T-helper 2 cell treated with Interferon-gamma antibody and Interleukin-4, amounts not matched to agents 5 μg/mL and 100 μg/mL, for 36 hours (primary cell): ENCODE results near the gene LAGE3.

Source experiments
- DNase-seq: peaks from one replicate; pipeline ENCODE4 v3.0.0; 2021; ENCODE audit warnings: low spot score
- H3K27ac Mint-ChIP-seq: one replicate; pipeline ENCODE4 v1.8.0; 2021; ENCODE audit warnings: mild to moderate bottlenecking, mixed read lengths
- H3K27me3 Mint-ChIP-seq: one replicate; pipeline ENCODE4 v1.8.0; 2021; ENCODE audit warnings: low read depth, mixed read lengths
- H3K36me3 Mint-ChIP-seq: one replicate; pipeline ENCODE4 v1.8.0; 2021; ENCODE audit warnings: low read depth, mixed read lengths
- H3K4me1 Mint-ChIP-seq: one replicate; pipeline ENCODE4 v1.8.0; 2021; ENCODE audit warnings: low read depth, mixed read lengths
- H3K4me3 Mint-ChIP-seq: one replicate; pipeline ENCODE4 v1.8.0; 2022; ENCODE audit warnings: mild to moderate bottlenecking, moderate library complexity, mixed read lengths
- H3K9me3 Mint-ChIP-seq: one replicate; pipeline ENCODE4 v1.8.0; 2021; ENCODE audit warnings: mixed read lengths

Gene LAGE3, protein sequence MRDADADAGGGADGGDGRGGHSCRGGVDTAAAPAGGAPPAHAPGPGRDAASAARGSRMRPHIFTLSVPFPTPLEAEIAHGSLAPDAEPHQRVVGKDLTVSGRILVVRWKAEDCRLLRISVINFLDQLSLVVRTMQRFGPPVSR

DNA sequence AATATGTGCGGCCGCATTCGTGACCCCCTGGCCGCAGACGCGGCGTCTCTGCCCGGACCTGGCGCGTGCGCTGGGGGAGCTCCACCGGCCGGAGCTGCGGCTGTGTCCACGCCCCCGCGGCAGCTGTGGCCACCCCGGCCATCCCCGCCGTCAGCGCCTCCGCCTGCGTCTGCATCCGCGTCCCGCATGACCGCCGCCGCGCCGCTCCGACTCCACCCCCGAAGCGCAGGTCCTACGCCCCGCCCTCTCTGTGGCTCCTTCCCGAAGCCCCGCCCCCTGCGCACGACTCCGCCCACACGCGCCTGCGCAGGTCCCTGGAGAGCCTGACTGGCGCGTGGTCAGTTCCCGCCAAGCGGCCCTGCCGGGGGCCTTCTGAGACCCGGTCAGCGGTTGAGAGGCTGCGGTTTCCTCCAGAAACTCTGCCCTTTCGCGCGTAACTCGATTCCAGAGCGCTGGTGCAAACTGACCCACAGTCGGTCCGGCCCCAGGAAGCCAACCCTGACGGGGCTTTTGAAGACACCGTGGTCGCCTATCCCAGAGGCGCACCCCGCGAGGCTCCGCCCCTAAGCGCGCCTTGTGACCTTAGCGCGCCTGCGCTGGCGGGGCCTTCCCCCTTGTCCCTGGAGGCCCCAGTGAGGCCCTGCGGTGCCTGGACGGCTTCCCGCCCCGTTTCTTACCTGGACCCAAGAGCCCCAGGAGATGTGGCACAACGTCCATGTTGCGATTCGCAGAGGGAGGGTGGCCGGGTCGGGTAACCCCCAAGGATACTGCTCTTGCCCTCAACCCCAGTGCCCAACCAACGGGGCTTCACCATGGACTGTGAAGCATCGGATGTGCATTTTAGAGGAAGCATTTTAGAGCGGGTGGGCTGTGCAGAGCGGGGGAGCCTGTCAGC is at the start of gene LAGE3:
LAGE3 (minus strand) TSS at position 554 of the 895 bp plus-strand sequence; CDS start at position 188, 366 bp downstream.
- Mint-ChIP-seq H3K36me3 (peaks cover 6% of the 10 kb centered on the region), H3K27me3 (no peaks in the 10 kb centered on the region), H3K27ac (peak within 1 kb of the TSS; percentile 83), H3K4me1 (peaks cover 18% of the 10 kb centered on the region), H3K9me3 (no peaks in the 10 kb centered on the region), H3K4me3 (peak within 1 kb of the TSS; percentile 92)
- DNase-seq = peak; percentile 93

DNA sequence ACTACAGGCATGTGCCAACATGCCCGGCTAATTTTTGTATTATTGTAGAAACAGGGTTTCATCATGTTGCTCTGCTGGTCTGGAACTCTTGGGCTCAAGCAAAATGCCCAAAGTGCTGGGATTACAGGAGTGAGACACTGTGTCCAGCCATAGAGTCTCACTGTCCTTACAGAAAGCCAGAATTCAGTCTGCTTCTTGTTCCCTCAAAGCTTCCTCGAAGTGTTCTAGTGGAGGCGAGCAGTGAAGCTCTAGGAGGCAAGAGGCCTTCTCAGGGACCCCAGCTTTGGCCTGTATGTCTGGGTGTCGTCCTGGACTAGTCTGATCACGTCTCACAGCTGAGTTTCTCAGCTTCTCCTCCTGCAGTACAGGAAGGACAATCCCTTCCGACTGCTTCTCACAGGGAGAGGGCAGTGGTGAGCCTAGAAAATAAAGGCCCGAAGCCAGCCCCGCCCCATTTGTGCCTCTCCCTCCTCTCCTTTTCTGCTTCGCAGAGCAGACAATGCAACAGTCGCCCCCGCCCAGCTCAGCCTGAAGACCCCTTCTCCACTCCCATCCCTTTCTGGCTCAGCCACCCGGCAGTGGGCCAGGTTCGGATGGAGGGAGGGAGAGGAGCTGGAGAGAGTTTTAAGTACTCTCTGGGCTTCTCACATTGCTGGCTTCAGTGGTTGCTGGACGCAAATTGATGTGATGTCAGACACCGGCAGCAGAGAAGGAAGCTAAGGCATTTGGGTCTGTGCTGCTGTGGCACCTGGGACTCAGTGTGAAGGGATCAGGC is 48.0 kb upstream of the LAGE3 start:
- Mint-ChIP-seq H3K36me3 (no peaks in the 10 kb centered on the region), H3K27ac (peak overlapping the region; percentile 67), H3K27me3 (no peaks in the 10 kb centered on the region), H3K4me1 (peaks cover 14% of the 10 kb centered on the region), H3K4me3 (peak overlapping the region; percentile 42), H3K9me3 (no peaks in the 10 kb centered on the region)
- DNase-seq = peak; percentile 54

DNA sequence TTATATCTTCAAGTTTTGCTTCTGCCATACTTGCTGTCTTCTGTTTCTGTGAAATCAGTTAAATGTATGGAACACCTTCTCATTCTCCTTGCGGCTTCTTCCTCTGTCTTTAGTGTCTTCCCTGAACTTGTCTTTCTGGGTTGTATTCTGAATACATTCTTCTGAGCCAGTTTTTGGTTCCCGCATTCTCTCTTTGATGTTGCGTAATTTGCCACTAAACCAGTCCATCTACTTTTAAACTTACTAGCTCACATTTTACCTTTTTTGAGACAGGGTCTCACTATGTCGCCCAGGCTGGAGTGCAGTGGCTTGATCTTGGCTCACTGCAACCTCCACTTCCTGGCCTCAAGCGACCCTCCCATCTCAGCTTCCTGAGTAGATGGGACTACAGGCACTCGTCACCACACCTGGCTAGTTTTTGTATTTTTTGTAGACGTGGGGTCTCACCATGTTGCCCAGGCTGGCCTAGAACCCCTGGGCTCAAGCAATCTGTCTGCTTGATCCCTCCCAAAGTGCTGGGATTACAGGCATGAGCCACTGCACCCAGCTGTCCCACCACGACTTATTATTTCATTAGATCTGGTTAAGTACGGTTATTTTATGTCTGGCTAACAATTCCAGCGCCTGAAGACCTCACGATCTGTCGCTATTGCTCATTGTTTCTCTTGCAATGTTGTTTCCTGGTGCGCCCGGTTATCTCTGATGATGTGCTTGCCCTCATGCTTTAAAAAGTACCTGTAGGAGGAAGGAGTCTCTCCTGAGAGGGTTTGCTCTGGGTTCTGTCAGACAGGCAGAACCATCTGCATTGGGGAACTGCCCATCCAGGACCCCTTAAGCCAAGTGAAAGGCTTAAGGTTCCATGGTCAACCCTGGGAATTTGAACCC is 46.8 kb upstream of the LAGE3 start:
- H3K27ac Mint-ChIP-seq = peak overlapping the region; percentile 20
- peaks cover 14% of the 10 kb centered on the region for H3K4me1 Mint-ChIP-seq
- H3K9me3 Mint-ChIP-seq = no peaks in the 10 kb centered on the region
- no peaks in the 10 kb centered on the region for H3K27me3 Mint-ChIP-seq
- DNase-seq = no peak
- H3K4me3 Mint-ChIP-seq = peak overlapping the region; percentile 21
- H3K36me3 Mint-ChIP-seq = no peaks in the 10 kb centered on the region

DNA sequence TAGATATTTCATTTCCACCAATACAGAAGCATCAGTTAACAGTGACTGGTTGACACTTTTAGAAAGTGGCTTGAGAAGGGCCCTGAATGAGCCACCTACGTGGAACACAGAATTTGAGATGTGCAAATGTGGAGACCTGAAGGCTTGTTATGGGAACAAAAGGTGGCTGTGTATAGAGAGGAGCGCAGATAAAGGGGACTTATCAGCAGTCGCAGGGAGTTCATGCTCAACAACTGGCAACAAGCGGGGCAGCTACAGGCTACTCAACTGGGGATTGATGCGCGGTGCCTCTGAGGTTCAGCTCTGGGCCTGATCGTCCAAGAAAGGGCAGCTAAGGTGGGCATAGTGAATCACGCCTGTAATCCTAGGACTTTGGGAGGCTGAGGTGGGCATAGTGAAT is 40.3 kb upstream of the LAGE3 start:
- H3K27ac Mint-ChIP-seq = no peak overlapping the region
- H3K27me3 Mint-ChIP-seq = no peaks in the 10 kb centered on the region
- DNase-seq = no peak
- no peak overlapping the region for H3K4me3 Mint-ChIP-seq
- H3K36me3 Mint-ChIP-seq = no peaks in the 10 kb centered on the region
- peaks cover 7% of the 10 kb centered on the region for H3K4me1 Mint-ChIP-seq
- H3K9me3 Mint-ChIP-seq = no peaks in the 10 kb centered on the region

DNA sequence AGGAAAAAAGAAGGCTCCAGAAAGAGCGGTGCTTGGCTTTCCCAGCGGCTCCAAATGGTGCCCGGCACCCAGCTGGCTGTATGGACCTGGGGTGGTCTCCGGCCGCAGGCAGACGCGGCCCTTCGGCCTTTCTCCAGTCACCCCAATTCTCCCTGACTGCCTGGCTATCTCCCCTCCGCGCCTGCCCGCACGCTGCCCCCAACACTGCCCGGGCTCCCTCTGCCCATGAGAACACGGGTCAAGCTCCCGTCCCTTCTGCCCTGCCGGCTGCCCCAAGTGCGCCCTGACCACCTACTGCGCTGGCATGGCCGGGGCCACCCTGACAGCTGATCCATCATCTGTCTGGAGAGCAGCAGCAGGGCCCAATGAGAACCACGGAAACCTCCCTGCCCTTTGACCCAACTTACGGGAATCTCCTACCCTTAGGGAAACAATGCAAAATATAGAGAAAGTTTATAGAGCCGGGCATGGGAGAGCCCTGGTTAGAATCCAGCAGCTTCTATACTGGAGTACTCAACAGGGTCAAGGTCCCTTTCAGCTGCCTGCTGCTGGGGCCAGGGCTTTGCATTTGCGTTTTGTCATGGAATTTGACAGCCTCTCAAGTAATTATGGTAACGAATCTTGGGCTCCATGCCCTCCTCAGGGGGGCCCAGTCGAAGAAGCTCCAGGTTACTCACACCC is 38.2 kb upstream of the LAGE3 start:
- Mint-ChIP-seq H3K27me3 (no peaks in the 10 kb centered on the region), H3K4me3 (no peak overlapping the region), H3K27ac (no peak overlapping the region), H3K4me1 (peaks cover 12% of the 10 kb centered on the region), H3K36me3 (peaks cover 5% of the 10 kb centered on the region), H3K9me3 (no peaks in the 10 kb centered on the region)
- DNase-seq = no peak

DNA sequence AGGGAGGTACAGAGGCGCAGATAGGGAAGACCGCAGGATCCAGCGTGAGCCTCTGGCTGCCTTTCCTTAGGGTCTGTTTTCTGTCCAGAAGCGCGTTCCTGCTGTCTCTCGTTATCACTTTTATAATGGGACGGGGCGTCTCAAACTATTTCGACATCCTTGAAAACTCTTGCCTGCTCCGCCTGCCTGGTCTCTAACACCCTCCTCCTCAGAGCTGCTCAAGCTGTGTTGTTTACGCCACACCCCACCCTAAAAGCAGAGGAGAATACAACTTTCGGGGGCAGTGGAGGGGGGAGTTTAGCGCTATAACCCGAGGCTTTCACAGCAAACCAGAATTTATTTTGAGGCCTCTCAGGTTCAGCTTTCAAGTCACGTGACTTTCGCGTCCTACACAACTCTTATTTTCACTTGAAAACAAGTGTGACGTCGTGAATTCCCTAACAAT is 37.6 kb upstream of the LAGE3 start:
- Mint-ChIP-seq H3K4me3 (peak overlapping the region; percentile 86), H3K27me3 (no peaks in the 10 kb centered on the region), H3K36me3 (peaks cover 5% of the 10 kb centered on the region), H3K9me3 (no peaks in the 10 kb centered on the region), H3K27ac (peak overlapping the region; percentile 90), H3K4me1 (peaks cover 14% of the 10 kb centered on the region)
- no peak for DNase-seq

DNA sequence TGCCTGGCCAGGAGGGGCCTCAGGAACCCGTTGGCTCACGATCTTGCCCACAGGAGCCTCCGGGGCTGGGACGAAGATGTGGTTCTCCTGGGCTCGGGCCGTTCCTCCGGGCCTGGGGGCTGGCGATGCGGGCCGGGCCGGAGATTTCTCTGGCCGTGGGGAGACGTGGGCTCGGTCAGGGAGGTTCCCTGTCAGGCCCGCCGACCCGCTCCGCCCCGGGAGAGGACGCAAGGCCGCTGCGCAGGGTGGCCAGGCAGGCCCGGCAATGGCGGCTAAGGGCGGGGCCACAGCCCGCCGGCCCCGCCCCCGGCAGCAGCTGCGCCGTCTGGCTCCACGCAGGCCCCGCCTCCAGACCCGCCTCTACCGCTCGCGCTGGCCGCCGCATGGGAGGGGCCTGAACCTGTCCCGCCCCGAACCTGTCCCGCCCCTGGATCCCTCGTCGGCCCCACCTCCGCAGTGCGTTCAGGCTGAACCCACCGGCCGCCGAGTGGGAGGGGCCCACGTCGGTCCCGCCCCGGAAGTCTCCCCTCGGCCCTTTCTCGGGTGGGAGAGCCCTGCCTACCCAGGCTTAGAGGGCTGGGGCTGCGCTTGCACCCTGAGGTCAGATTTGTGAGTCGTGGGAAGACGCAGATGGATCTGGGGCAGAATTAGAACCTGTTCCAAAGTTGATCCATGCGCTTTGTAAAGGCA is 37.0 kb upstream of the LAGE3 start, which contains the start of gene FAM3A:
FAM3A (minus strand) TSS at position 267 of the 690 bp plus-strand sequence. CDS start 460 bp downstream, outside the sequence.
- H3K27ac Mint-ChIP-seq = peak within 1 kb of the TSS; percentile 90
- H3K9me3 Mint-ChIP-seq = no peaks in the 10 kb centered on the region
- peaks cover 8% of the 10 kb centered on the region for H3K36me3 Mint-ChIP-seq
- H3K4me1 Mint-ChIP-seq = peaks cover 18% of the 10 kb centered on the region
- peak within 1 kb of the TSS; percentile 87 for H3K4me3 Mint-ChIP-seq
- DNase-seq = peak; percentile 86
- H3K27me3 Mint-ChIP-seq = no peaks in the 10 kb centered on the region

DNA sequence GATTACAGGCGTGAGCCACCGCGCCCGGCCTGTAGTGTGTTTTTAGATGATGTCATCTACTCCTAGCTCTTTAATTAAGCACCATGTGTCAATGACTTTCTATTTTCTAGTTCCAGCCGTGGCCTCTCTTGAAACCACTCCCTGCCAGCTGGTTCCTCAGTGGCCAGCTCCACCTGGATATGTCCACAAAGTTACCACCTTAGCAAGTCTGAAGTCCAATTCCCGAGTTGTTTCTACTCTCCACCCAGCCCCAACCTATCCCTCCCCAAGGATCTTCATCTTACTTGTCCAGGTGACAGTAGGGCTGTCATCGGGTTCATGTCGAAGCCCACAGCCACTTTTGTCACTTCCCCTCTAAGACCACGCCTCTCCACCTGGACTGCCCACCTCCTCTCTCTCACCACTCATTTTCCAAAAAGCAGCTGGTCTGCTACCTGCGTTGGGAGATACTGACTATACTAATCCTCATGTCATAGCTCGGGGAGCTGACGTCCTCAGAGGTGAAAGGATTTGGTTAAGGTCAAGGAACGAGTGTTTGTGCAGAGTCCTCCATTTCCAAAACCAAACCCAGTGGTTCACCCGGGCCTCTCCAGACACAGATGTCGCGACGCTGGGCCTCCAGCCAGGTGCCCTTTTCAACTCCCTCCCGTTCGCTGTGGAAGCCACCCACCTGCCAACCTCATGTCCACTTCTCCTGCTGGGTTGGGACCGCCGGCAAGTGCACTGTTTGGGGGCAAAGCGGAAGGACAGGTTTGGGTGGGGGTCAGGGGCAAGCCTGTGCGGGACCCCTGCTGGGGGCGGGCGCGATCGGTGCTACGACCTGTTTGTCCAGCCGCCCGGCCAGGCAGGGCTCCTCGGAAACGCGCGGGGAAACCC is 36.2 kb upstream of the LAGE3 start:
- H3K4me1 Mint-ChIP-seq = peaks cover 21% of the 10 kb centered on the region
- H3K27me3 Mint-ChIP-seq = no peaks in the 10 kb centered on the region
- H3K36me3 Mint-ChIP-seq = peaks cover 11% of the 10 kb centered on the region
- peak; percentile 12 for DNase-seq
- H3K9me3 Mint-ChIP-seq = no peaks in the 10 kb centered on the region
- H3K4me3 Mint-ChIP-seq = peak overlapping the region; percentile 87
- peak overlapping the region; percentile 83 for H3K27ac Mint-ChIP-seq

DNA sequence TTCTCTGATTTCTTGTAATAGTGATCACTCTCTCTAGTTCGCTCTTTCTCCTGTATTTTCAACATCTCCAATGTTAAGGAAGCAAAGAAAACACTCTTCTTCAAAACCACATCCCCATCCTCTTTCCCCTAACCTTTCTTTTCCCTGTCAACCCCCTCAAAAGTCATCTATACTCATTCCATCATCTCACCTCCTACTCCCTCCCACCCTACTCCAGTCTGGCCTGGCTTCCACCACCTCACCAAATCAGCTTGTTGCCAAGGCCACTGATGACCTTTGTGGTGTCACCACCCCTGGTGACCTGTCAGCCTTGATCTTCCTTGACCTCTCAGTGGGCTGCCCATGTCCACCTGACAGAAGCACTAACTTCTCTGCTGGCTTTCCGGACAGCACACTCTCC is 34.6 kb upstream of the LAGE3 start:
- Mint-ChIP-seq H3K4me3 (peak overlapping the region; percentile 62), H3K9me3 (no peaks in the 10 kb centered on the region), H3K4me1 (peaks cover 21% of the 10 kb centered on the region), H3K27me3 (no peaks in the 10 kb centered on the region), H3K27ac (peak overlapping the region; percentile 63), H3K36me3 (peaks cover 21% of the 10 kb centered on the region)
- DNase-seq = no peak

DNA sequence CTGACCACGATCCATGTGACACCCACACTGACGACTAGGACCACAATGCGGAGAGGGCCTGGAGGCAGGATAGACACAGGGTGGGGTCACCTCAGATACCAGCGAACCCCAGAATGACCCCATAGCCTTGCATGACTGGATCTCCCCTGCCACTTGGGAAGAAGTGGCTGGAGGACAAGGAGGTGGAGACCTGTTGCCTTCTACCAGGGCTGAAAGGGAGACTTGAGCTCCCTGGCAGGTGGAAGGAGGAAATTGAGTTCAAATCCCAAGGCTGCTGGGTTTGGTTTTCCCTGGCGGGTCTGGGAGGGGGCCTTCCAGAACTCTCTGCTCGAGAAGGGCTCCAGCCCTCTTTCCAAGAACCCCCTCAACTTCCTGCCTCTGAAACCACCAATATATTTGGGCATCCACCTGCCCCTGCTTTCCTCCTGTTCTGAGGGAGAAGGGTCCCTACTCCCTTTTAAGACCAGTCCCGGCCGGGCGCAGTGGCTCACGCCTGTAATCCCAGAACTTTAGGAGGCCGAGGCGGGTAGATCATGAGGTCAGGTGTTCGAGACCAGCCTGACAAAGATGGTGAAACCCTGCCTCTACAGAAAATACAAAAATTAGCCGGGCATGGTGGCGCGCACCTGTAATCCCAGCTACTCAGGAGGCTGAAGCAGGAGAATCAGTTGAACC is 33.9 kb upstream of the LAGE3 start:
- Mint-ChIP-seq H3K4me1 (peaks cover 21% of the 10 kb centered on the region), H3K27ac (no peak overlapping the region), H3K27me3 (no peaks in the 10 kb centered on the region), H3K9me3 (no peaks in the 10 kb centered on the region), H3K4me3 (no peak overlapping the region), H3K36me3 (peaks cover 24% of the 10 kb centered on the region)
- DNase-seq = no peak

DNA sequence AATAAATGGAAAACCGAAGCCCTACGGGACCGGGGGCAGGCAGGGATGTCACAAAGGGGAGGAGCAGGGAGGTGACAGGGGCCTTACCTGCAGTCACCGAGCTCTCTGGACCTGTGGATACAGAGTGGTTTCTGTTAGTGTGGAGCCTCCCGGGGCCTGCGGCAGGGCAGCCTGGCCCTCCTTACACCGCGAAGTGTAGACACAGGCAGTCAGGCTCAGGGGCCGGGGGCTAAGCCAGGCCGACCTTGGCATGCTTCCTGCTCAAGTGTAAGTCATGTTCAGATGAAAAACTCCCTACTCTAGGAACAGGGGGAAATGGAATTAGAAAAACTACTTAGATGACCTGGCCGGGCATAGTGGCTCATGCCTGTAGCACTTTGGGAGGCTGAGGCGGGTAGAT is 32.7 kb upstream of the LAGE3 start:
- H3K27ac Mint-ChIP-seq = peak overlapping the region; percentile 67
- H3K27me3 Mint-ChIP-seq = no peaks in the 10 kb centered on the region
- DNase-seq = no peak
- peaks cover 26% of the 10 kb centered on the region for H3K36me3 Mint-ChIP-seq
- H3K4me3 Mint-ChIP-seq = no peak overlapping the region
- no peaks in the 10 kb centered on the region for H3K9me3 Mint-ChIP-seq
- peaks cover 21% of the 10 kb centered on the region for H3K4me1 Mint-ChIP-seq
